SK-N-SH (cell line): Measurements from ENCODE around the gene PAAF1.

ENCODE experiments used
- POLR2AphosphoS5 ChIP-seq: IDR thresholded peaks from 2 replicates; pipeline ENCODE4 v1.6.1; 2012; ENCODE audit warnings: low read depth, low read length
- TF ChIP-seq, protein P1 (sequence below): fragments of 200-600 bp; sonication (generic); IDR thresholded peaks from 2 replicates; pipeline ENCODE4 v1.6.1; 2017; ENCODE audit warnings: antibody characterized with exemption, mild to moderate bottlenecking, moderate library complexity

DNA sequence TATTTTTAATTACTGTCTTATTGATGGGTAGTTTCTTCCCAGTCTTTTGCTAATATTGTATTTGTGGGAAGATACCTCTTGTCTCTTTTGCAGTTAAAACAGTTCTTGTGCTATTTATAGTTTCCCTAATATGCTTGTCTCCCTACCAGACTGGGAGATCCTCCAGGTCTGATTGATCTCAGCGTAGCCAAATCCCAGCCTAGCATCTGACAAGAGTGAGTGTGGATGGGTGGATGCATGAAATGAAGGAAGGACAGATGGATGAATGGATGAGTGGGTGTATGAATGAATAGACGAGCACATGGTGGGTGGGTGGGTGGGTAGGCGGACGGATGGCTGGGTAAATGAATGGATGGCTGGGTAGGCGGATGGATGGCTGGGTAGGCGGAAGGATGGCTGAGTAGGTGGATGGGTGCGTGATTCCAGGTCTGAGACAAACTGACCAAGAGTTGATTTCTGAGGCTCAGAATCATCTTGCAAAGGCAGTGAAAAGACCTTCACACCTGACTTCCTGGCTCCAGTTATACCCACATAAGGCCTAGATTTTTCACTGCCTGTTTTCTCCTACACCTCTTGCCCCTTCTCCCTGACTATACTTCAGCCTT lies 85.4 kb downstream of the PAAF1 start:
- no peak for TF ChIP-seq POLR2AphosphoS5
- TF ChIP-seq, protein P1, sequence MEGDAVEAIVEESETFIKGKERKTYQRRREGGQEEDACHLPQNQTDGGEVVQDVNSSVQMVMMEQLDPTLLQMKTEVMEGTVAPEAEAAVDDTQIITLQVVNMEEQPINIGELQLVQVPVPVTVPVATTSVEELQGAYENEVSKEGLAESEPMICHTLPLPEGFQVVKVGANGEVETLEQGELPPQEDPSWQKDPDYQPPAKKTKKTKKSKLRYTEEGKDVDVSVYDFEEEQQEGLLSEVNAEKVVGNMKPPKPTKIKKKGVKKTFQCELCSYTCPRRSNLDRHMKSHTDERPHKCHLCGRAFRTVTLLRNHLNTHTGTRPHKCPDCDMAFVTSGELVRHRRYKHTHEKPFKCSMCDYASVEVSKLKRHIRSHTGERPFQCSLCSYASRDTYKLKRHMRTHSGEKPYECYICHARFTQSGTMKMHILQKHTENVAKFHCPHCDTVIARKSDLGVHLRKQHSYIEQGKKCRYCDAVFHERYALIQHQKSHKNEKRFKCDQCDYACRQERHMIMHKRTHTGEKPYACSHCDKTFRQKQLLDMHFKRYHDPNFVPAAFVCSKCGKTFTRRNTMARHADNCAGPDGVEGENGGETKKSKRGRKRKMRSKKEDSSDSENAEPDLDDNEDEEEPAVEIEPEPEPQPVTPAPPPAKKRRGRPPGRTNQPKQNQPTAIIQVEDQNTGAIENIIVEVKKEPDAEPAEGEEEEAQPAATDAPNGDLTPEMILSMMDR = no peak
